ENCODE data around the gene ADAMTS17.

Gene ADAMTS17

DNA sequence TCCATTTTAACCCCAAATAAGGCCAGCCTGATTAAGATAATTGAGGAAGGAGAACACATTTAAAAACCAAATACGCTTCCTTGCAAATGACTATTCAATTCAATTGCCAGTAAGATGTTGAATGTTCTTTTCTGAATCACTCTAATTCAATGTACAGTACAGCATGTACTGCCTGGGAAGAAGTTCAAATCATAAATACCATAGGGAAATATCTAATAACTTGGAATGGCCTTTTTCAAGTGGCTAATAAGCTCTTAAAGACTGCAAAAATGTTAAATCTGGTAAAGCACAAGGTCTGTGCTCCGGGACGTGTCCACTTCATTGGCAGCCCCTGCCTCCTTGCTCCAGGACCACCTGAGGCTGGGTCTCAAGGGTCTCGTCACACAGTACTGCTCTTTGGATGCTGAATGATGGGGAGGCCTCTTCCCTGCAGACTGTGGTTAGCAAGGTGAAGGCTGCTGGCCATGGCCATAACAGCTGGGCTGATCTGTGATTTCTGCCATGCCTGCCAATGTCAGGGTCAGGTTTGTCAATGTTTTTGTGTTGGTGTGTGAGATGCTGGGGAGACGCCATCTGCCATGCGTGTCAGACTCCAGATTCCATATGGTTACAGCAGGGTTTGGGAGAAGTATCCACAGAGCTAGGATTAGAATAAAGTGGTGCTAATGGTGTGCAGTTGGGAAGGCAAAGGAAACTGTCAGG lies 300.5 kb downstream of the ADAMTS17 start:
- in situ Hi-C loops (cut with HindIII; ENCODE audit: low sequenced_read_pairs) = no loop called here
- no peak overlapping the region for H3K4me3 ChIP-seq (ENCODE audit: low read depth, low read length)
- DNase-seq (ENCODE audit: low read depth, low spot score) = no peak
- TF ChIP-seq CTCF (IDR thresholded peaks at IDR 0.05; ENCODE audit: low read depth, low read length) = no peak

DNA sequence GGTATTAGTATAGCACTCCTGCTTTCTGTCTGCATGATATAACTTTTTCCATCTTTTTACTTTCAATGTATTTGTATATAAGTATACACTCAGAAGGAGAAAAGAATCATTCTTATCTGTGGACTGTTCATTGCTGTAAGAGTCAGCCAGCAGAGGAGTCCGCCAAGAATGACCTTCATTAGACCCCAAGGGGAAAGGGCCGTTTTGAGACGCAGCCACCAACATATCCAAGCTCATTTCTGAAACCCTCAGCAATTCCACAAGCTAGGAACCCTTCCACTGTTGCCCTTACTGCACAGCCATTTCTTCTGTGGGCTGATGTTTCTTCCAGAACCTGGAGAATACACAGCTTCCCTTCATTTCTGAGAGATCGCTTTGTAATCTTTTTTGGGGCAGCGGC lies 301.8 kb downstream of the ADAMTS17 start:
- in situ Hi-C loops (cut with HindIII; ENCODE audit: low sequenced_read_pairs) = no loop called here
- no peak for TF ChIP-seq CTCF (IDR thresholded peaks at IDR 0.05; ENCODE audit: low read depth, low read length)
- no peak for DNase-seq (ENCODE audit: low read depth, low spot score)
- no peak overlapping the region for H3K4me3 ChIP-seq (ENCODE audit: low read depth, low read length)

GRCh38 chr15:100038736-100039135 lies 303.0 kb downstream of the ADAMTS17 start:
- in situ Hi-C loops (cut with HindIII; ENCODE audit: low sequenced_read_pairs) = no loop called here
- no peak for TF ChIP-seq CTCF (IDR thresholded peaks at IDR 0.05; ENCODE audit: low read depth, low read length)
- no peak for DNase-seq (ENCODE audit: low read depth, low spot score)
- H3K4me3 ChIP-seq (ENCODE audit: low read depth, low read length) = no peak overlapping the region

DNA sequence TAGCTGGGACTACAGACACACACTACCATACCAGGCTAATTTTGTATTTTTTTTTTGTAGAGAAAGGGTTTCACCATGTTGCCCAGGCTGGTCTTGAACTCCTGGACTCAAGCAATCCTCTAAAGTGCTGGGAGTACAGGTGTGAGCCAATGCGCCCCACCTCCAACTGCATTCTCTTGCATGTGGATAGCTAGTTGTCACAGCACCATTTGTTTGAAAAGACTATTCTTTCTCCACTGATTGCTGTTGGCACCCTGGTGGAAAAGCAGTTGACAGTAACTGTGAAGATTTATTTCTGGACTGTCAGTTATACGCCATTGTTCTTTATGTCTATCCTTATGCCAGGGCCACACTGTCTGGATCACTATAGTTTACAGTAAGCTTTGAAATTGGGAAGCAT lies 303.9 kb downstream of the ADAMTS17 start:
- DNase-seq (ENCODE audit: low read depth, low spot score) = no peak
- in situ Hi-C loops (cut with HindIII; ENCODE audit: low sequenced_read_pairs) = no loop called here
- no peak overlapping the region for H3K4me3 ChIP-seq (ENCODE audit: low read depth, low read length)
- TF ChIP-seq CTCF (IDR thresholded peaks at IDR 0.05; ENCODE audit: low read depth, low read length) = no peak

DNA sequence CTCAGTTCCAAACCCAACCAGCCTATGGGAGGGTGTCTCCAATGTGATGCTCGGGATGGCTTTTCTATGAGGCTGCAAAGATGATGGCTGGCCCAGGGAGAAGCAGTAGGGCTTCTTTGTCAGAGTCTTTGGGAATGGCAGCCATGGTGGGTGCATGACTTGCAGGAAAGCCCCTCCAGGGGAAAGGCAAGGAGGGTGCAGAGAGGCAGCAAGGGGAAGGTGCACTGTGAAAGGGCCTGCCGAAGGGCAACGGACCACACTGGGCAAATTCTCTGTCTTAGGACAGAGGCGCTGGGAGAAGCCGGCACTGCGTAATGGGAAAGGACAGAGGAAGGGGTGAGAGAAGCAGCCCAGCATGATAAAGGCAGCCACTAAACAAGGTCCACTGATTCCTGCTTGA lies 305.8 kb downstream of the ADAMTS17 start:
- DNase-seq (ENCODE audit: low read depth, low spot score) = no peak
- no peak for TF ChIP-seq CTCF (IDR thresholded peaks at IDR 0.05; ENCODE audit: low read depth, low read length)
- in situ Hi-C loops (cut with HindIII; ENCODE audit: low sequenced_read_pairs) = no loop called here
- no peak overlapping the region for H3K4me3 ChIP-seq (ENCODE audit: low read depth, low read length)

- TF ChIP-seq CTCF (IDR thresholded peaks at IDR 0.05; ENCODE audit: low read depth, low read length) = no peak
- no peak for DNase-seq (ENCODE audit: low read depth, low spot score)
- in situ Hi-C loops (cut with HindIII; ENCODE audit: low sequenced_read_pairs) = no loop called here
- no peak overlapping the region for H3K4me3 ChIP-seq (ENCODE audit: low read depth, low read length)
These were observed 307.6 kb downstream of the ADAMTS17 start for GRCh38 chr15:100034191-100034590.

All from astrocyte of the spinal cord (primary cell).